Parathyroid adenoma (tissue), 2 donors: ENCODE measurements around the gene SMIM7.

ENCODE experiments used
- H2AFZ ChIP-seq: fragments of 300-600 bp; sonication (generic); one replicate; pipeline ENCODE4 v1.7.0; 2017; ENCODE audit warnings: antibody characterized with exemption, mild to moderate bottlenecking
- H3K27ac ChIP-seq: fragments of 300-600 bp; sonication (generic); one replicate; pipeline ENCODE4 v1.7.0; 2017
- H3K27me3 ChIP-seq: fragments of 300-600 bp; sonication (generic); one replicate; pipeline ENCODE4 v1.7.0; 2017; ENCODE audit warnings: low read length; ENCODE audit not compliant: control insufficient read depth, insufficient read depth
- H3K36me3 ChIP-seq: fragments of 300-600 bp; sonication (generic); one replicate; pipeline ENCODE4 v1.7.0; 2017; ENCODE audit warnings: low read length; ENCODE audit not compliant: control insufficient read depth, insufficient read depth
- H3K4me1 ChIP-seq: fragments of 300-600 bp; sonication (generic); one replicate; pipeline ENCODE4 v1.7.0; 2017; ENCODE audit warnings: control low read depth
- H3K4me2 ChIP-seq: fragments of 300-600 bp; sonication (generic); one replicate; pipeline ENCODE4 v1.7.0; 2017; ENCODE audit warnings: low read length
- H3K4me3 ChIP-seq: fragments of 300-600 bp; sonication (generic); one replicate; pipeline ENCODE4 v1.7.0; 2017; ENCODE audit warnings: low read depth, low read length
- H3K79me2 ChIP-seq: fragments of 300-600 bp; sonication (generic); one replicate; pipeline ENCODE4 v1.7.0; 2017; ENCODE audit warnings: control low read depth
- H3K9ac ChIP-seq: fragments of 300-600 bp; sonication (generic); one replicate; pipeline ENCODE4 v1.7.0; 2017; ENCODE audit warnings: mild to moderate bottlenecking
- H3K9me3 ChIP-seq: fragments of 300-600 bp; sonication (generic); one replicate; pipeline ENCODE4 v1.7.0; 2017; ENCODE audit warnings: low read length; ENCODE audit not compliant: control insufficient read depth
- TF ChIP-seq, protein P1 (sequence below): fragments of 300-600 bp; sonication (generic); IDR thresholded peaks from one replicate; pipeline ENCODE4 v1.7.0; 2017; ENCODE audit warnings: antibody characterized with exemption, mild to moderate bottlenecking
- donor health status: primary hyperparathyroidism.

The SMIM7 gene

DNA sequence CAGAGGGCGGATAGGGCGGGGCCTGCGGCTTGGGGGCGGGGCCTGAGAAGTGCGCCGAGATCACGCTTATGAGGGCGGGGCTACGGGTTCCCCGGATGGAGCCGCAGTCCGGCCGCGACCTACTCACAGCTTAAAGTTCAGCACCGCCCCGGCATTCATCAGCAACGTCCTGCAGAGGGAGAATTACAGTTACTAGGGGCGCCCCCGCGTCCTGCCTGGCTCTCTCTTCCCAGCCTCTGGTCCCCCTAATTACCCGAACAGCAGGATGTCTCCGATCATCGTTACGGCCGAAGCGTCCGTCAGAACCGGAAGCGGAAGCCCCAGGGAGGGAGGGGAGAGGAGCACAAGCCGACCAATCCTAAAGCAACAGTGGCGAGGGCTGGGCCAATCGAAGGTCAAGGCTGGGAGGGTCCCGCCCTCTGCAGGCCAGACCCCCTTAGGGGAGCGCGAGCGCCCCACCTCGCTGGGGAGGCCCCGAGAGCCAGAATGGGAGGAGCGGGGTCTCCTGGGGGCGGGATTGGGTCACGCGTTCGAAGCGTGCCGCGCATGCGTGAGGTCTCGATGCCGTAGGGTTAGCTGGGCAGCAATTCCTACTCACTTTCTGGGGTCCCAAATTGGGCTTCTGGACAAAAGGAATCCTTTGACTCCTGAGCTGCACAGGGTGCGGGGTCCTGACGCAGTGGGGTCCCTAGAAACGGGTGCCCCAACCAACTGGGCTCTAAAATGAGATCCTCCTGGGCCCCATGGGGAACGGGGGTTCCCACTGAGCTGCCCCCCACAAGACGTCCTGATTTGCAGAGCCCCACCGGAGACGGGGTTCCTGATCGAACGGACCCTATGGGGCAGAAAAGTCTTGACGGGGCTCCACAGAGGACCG, at the start of gene SMIM7:
SMIM7 (minus strand) TSS at position 313 of the 877 bp plus-strand sequence; CDS start at position 279, 34 bp downstream.
- Histone ChIP-seq H3K27ac (peak within 1 kb of the TSS; percentile 90), H3K4me3 (peak within 1 kb of the TSS; percentile 98), H3K79me2 (peaks cover 30% of the 10 kb centered on the region), H3K9ac (no peak within 1 kb of the TSS), H3K27me3 (no peaks in the 10 kb centered on the region), H3K4me2 (peak within 1 kb of the TSS; percentile 100), H3K9me3 (no peaks in the 10 kb centered on the region), H2AFZ (peak within 1 kb of the TSS; percentile 96), H3K4me1 (peaks cover 2% of the 10 kb centered on the region), H3K36me3 (no peaks in the 10 kb centered on the region)
- TF ChIP-seq, protein P1, sequence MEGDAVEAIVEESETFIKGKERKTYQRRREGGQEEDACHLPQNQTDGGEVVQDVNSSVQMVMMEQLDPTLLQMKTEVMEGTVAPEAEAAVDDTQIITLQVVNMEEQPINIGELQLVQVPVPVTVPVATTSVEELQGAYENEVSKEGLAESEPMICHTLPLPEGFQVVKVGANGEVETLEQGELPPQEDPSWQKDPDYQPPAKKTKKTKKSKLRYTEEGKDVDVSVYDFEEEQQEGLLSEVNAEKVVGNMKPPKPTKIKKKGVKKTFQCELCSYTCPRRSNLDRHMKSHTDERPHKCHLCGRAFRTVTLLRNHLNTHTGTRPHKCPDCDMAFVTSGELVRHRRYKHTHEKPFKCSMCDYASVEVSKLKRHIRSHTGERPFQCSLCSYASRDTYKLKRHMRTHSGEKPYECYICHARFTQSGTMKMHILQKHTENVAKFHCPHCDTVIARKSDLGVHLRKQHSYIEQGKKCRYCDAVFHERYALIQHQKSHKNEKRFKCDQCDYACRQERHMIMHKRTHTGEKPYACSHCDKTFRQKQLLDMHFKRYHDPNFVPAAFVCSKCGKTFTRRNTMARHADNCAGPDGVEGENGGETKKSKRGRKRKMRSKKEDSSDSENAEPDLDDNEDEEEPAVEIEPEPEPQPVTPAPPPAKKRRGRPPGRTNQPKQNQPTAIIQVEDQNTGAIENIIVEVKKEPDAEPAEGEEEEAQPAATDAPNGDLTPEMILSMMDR = peak; percentile 14

GRCh38 chr19:16703677-16704076, 43.7 kb upstream of the SMIM7 start:
- H3K79me2 ChIP-seq = no peaks in the 10 kb centered on the region
- H3K4me3 ChIP-seq = no peak overlapping the region
- TF ChIP-seq, protein P1 = no peak
- H3K27me3 ChIP-seq = no peaks in the 10 kb centered on the region
- no peak overlapping the region for H3K27ac ChIP-seq
- H3K36me3 ChIP-seq = no peaks in the 10 kb centered on the region
- no peaks in the 10 kb centered on the region for H3K4me1 ChIP-seq
- no peaks in the 10 kb centered on the region for H3K9me3 ChIP-seq
- no peak overlapping the region for H2AFZ ChIP-seq
- no peak overlapping the region for H3K9ac ChIP-seq
- H3K4me2 ChIP-seq = no peak overlapping the region

- Histone ChIP-seq H3K4me1 (no peaks in the 10 kb centered on the region), H2AFZ (no peak overlapping the region), H3K4me2 (no peak overlapping the region), H3K9ac (no peak overlapping the region), H3K79me2 (no peaks in the 10 kb centered on the region), H3K36me3 (no peaks in the 10 kb centered on the region), H3K9me3 (no peaks in the 10 kb centered on the region), H3K27ac (no peak overlapping the region), H3K27me3 (no peaks in the 10 kb centered on the region), H3K4me3 (no peak overlapping the region)
- TF ChIP-seq, protein P1 = no peak
Measured at GRCh38 chr19:16702123-16702522, 42.2 kb upstream of the SMIM7 start.

- no peak overlapping the region for H3K4me3 ChIP-seq
- no peaks in the 10 kb centered on the region for H3K9me3 ChIP-seq
- no peak overlapping the region for H2AFZ ChIP-seq
- H3K4me2 ChIP-seq = no peak overlapping the region
- TF ChIP-seq, protein P1 = no peak
- no peaks in the 10 kb centered on the region for H3K36me3 ChIP-seq
- no peaks in the 10 kb centered on the region for H3K4me1 ChIP-seq
- H3K27me3 ChIP-seq = no peaks in the 10 kb centered on the region
- no peak overlapping the region for H3K9ac ChIP-seq
- H3K27ac ChIP-seq = no peak overlapping the region
- no peaks in the 10 kb centered on the region for H3K79me2 ChIP-seq
Measured at GRCh38 chr19:16698914-16699313, 39.0 kb upstream of the SMIM7 start.
